ENCODE data around the gene BCAR3.

Gene BCAR3

DNA sequence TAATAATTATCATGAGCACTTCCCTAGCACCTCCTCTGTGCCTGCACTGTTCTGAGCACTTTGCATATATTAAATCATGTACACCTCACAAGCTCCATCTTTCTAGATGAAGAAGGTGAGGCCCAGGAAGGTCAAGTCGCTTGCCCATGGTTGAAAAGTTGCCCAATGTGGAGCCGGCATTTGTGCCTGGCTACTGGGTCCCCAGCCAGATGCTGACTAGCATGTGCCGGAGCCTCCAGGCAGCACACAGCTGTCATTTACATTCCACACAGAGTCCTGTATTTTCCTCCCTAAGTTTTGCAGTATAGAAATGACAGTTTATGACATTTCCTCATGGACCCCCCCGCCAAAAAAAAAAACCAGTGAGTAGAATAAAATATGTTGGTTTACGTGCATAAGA is 94.3 kb downstream of the BCAR3 start:
- no peak overlapping the region for H3K4me3 ChIP-seq (ENCODE audit: low read depth, low read length)
- in situ Hi-C loops (cut with HindIII; ENCODE audit: low sequenced_read_pairs) = no loop called here
- TF ChIP-seq, protein P1, sequence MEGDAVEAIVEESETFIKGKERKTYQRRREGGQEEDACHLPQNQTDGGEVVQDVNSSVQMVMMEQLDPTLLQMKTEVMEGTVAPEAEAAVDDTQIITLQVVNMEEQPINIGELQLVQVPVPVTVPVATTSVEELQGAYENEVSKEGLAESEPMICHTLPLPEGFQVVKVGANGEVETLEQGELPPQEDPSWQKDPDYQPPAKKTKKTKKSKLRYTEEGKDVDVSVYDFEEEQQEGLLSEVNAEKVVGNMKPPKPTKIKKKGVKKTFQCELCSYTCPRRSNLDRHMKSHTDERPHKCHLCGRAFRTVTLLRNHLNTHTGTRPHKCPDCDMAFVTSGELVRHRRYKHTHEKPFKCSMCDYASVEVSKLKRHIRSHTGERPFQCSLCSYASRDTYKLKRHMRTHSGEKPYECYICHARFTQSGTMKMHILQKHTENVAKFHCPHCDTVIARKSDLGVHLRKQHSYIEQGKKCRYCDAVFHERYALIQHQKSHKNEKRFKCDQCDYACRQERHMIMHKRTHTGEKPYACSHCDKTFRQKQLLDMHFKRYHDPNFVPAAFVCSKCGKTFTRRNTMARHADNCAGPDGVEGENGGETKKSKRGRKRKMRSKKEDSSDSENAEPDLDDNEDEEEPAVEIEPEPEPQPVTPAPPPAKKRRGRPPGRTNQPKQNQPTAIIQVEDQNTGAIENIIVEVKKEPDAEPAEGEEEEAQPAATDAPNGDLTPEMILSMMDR (IDR thresholded peaks at IDR 0.05; ENCODE audit: low read depth, low read length) = no peak
- no peak for DNase-seq (ENCODE audit: low read depth, low spot score)

DNA sequence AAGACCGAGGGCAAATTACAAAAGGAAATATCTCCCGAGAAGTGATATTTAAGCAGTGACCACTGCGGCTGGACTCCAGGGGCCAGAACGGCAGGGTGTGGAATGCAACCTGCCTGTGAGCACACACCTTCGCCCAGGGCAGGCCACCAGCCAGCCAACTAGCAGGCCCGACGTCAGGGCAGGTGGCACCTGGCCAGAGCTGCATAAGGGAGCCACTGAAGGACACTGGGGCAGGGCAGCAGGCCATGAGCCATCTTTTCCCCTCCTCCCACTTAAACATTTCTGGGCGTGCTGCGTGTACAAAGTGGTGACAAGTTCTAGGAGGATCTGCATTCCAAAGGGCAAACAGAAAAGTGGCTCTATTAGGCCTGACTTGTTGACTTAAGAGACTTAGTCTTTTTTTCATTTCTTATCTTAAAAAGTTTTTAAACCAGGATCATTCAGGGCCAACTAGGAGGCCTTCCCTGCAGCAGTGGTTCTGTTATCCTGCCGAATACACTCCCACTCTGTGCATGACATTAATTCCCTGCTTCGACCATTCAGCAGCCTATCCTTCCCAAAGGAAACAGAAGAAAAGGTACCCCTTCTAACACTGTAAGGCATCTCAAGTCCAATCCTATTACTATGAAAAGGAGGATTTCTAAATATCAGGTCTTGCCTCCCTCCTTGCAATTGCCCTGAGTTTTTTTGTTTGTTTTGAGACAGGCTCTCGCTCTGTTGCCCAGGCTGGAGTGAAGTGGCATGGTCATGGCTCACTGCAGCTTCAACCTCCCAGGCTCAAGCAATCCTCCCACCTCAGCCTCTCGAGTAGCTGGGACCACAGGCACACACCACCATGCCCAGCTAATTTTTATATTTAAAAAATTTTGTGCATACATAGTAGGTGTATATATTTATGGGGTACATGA is 96.3 kb downstream of the BCAR3 start:
- DNase-seq (ENCODE audit: low read depth, low spot score) = peak; percentile 62
- no peak overlapping the region for H3K4me3 ChIP-seq (ENCODE audit: low read depth, low read length)
- in situ Hi-C loops (cut with HindIII; ENCODE audit: low sequenced_read_pairs) = no loop called here
- TF ChIP-seq, protein P1 (IDR thresholded peaks at IDR 0.05; ENCODE audit: low read depth, low read length) = no peak

DNA sequence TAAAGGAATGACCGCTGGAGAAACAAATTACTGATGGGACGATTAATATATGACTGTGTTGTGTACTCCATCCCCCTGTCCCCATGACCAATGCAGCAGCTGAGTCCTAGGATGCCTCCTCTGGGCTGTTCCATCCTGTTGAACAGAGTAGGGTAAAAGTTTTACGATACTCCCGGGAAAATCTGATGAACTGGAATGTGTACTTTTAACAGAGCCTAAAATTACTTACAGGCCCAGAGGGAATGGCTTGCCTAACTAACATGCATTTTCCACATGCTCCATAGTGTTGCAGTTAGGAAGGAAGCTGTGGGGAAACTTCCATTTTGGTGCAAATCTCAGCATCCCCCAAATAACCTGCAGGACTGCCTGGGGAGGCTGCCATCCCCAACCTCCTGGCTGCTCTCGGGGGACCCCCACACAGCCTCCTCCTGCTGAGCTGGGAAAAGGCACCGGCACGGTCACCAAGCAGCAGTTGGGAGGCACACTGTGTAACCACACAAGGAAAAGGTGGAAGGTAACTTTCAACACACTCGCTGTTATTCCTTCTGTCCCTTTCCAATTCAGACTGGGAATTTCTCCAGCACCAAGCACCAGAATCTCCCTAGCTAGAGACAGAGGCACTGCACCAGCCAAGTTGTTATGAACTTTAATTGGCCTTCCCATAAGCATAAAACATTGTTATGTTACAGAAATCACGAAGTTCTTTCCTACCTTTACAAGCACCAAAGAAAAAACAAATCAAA is 97.2 kb downstream of the BCAR3 start:
- no peak for DNase-seq (ENCODE audit: low read depth, low spot score)
- H3K4me3 ChIP-seq (ENCODE audit: low read depth, low read length) = no peak overlapping the region
- in situ Hi-C loops (cut with HindIII; ENCODE audit: low sequenced_read_pairs) = no loop called here
- TF ChIP-seq, protein P1 (IDR thresholded peaks at IDR 0.05; ENCODE audit: low read depth, low read length) = no peak

DNA sequence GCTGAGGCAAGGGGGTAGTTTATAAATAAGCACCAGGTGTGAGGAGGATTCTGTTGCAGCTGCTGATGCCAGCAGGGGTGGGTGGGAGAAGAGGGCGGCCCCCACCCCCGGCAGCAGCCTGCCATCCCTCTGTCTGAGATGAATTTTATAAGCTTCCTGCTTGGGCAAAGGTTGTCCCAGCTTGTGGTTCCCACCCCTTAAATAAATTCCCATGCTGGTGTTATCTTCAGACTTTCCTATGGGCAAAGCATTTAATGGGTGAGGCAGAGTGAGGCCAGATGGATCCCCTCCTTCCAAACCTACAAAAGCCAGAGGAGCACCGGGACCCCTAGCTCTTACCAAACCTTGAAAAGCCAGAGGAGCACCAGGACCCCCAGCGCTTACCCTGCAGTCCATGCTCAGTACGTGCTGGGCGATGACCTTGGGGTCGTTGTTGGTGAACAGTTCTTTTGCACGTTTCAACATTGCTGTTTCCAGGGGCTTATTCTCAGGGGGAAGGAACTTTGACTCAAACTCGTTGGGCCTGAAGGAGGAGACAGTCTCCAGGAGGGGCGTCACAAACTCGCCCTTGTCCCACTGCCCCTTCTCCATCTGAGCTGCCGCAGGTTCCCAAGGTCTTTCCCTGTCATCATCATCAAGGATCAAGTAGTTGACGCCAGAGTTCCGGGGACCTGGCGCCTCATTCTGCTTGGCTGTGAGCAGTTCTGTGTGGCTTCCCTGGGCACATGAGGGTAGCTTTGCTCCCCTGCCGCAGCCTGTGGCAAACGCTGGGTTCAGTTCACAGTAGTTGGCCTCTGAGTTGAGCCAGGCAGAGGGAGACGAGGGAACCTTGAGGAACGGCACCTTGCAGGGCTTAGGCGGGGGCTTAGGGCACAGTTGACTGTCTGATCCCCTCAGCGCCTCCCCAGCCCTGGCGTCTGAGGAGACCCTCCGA is 99.5 kb downstream of the BCAR3 start:
- no peak overlapping the region for H3K4me3 ChIP-seq (ENCODE audit: low read depth, low read length)
- in situ Hi-C loops (cut with HindIII; ENCODE audit: low sequenced_read_pairs) = no loop called here
- DNase-seq (ENCODE audit: low read depth, low spot score) = no peak
- TF ChIP-seq, protein P1 (IDR thresholded peaks at IDR 0.05; ENCODE audit: low read depth, low read length) = no peak

DNA sequence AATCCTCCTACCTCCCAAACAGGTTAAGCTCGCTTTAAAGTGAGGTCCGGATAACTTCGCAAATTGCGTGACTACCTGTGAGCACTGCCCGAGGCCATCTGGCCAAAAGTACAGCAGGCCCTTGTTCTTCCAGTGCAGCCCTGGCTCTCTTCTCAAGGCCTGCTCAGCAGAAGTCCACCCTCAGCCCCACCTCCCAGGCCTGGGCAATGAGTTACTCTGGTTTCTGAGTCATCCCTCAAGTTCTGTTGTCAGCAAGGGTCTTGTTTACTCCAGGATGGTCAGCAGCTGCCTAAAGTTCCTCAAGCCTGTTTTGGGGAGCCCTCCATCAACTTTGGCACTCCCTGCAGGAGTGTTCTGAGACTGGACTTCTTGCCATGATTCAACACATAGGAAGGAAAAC is 101.7 kb downstream of the BCAR3 start:
- TF ChIP-seq, protein P1 (IDR thresholded peaks at IDR 0.05; ENCODE audit: low read depth, low read length) = no peak
- H3K4me3 ChIP-seq (ENCODE audit: low read depth, low read length) = no peak overlapping the region
- peak; percentile 91 for DNase-seq (ENCODE audit: low read depth, low spot score)
- in situ Hi-C loops (cut with HindIII; ENCODE audit: low sequenced_read_pairs) = no loop called here
